NCI-H345 treated with DMSO at 0.1 percent for 48 hours (cell line): ENCODE measurements around the gene TTC28.

Source experiments
- DNase-seq: peaks from one replicate; lab custom pipeline; 2025; ENCODE audit not compliant: unreplicated experiment; lab: John Stamatoyannopoulos, UW

Gene TTC28

GRCh38 chr22:28013611-28014010 lies 666.0 kb downstream of the TTC28 start:
- no peak for DNase-seq

- DNase-seq, result no peak
Observed at GRCh38 chr22:28012832-28013460, 666.7 kb downstream of the TTC28 start.

GRCh38 chr22:28009272-28009827 lies 670.3 kb downstream of the TTC28 start:
- DNase-seq, result peak; percentile 34

- no peak for DNase-seq
Observed at GRCh38 chr22:28008649-28009048, 671.0 kb downstream of the TTC28 start.

GRCh38 chr22:28008056-28008455 lies 671.6 kb downstream of the TTC28 start:
- DNase-seq, result no peak

GRCh38 chr22:28006271-28006670 lies 673.4 kb downstream of the TTC28 start:
- no peak for DNase-seq

GRCh38 chr22:28005513-28005912 lies 674.1 kb downstream of the TTC28 start:
- DNase-seq, result no peak

GRCh38 chr22:28004021-28004420 lies 675.6 kb downstream of the TTC28 start:
- DNase-seq, result no peak

- no peak for DNase-seq
Observed at GRCh38 chr22:28002863-28003565, 676.6 kb downstream of the TTC28 start.

GRCh38 chr22:28002181-28002700 lies 677.4 kb downstream of the TTC28 start:
- no peak for DNase-seq

- no peak for DNase-seq
Observed at GRCh38 chr22:28001171-28001835, 678.3 kb downstream of the TTC28 start.

- no peak for DNase-seq
Observed at GRCh38 chr22:28000361-28000760, 679.3 kb downstream of the TTC28 start.

- DNase-seq, result no peak
Observed at GRCh38 chr22:27999876-28000275, 679.8 kb downstream of the TTC28 start.

- DNase-seq, result no peak
Observed at GRCh38 chr22:27998511-27999410, 680.9 kb downstream of the TTC28 start.

- no peak for DNase-seq
Observed at GRCh38 chr22:27997538-27997937, 682.1 kb downstream of the TTC28 start.

- peak; percentile 42 for DNase-seq
Observed at GRCh38 chr22:27996981-27997380, 682.7 kb downstream of the TTC28 start.

- no peak for DNase-seq
Observed at GRCh38 chr22:27996529-27996925, 683.1 kb downstream of the TTC28 start.

GRCh38 chr22:27995801-27996528 lies 683.7 kb downstream of the TTC28 start:
- DNase-seq, result no peak

- no peak for DNase-seq
Observed at GRCh38 chr22:27994481-27995331, 684.9 kb downstream of the TTC28 start.
